Right atrium auricular region (tissue), 2 donors: ENCODE results near the gene TIGIT. TPM values are rescaled to one million over a fixed set of nuclear protein-coding genes. Genes with fewer than 3 reads are reported as not detected.

Experiments used
- DNase-seq: peaks from one replicate; pipeline ENCODE4 v3.0.0-alpha.2; 2019; ENCODE audit warnings: low spot score
- H3K27ac ChIP-seq, 2 donors: fragments of 200-600 bp; sonication (generic); 1 replicate in 1 of 2; 2 replicates in 1 of 2; pipeline ENCODE4 v1.5.1; 2016 to 2019
- H3K27me3 ChIP-seq, 2 donors: fragments of 200-600 bp; sonication (generic); one replicate each; pipeline versions ENCODE4 v1.5.1 to v1.6.0; 2017 to 2019
- H3K36me3 ChIP-seq: fragments of 200-600 bp; sonication (generic); one replicate; pipeline ENCODE4 v1.5.1; 2016
- H3K4me1 ChIP-seq, 2 donors: fragments of 200-600 bp; sonication (generic); one replicate each; pipeline versions ENCODE4 v1.5.1 to v1.6.0; 2017 to 2019
- H3K4me3 ChIP-seq, 2 donors: fragments of 200-600 bp; sonication (generic); 1 replicate in 1 of 2; 2 replicates in 1 of 2; pipeline ENCODE4 v1.5.1; 2017 to 2019; ENCODE audit warnings: mild to moderate bottlenecking in 1 of 2, moderate library complexity in 1 of 2
- H3K9me3 ChIP-seq, 2 donors: fragments of 200-600 bp; sonication (generic); one replicate each; pipeline ENCODE4 v1.5.1; 2019
- CTCF ChIP-seq, 2 donors: fragments of 200-600 bp; sonication (generic); IDR thresholded peaks; one replicate each; pipeline ENCODE4 v1.5.1; 2019; ENCODE audit warnings: antibody characterized with exemption in 2 of 2
- total RNA-seq, 2 donors: library from RNA; depleted of rRNA; stranded (reverse); fragments of >200 nt; gene quantifications; one replicate each; pipeline ENCODE4 v1.1.0, GENCODE V29; 2016

The TIGIT gene
- total RNA-seq, 2 donors from 2014 or later: 0.67 TPM; not detected in 1

- no peaks in the 10 kb centered on the region for H3K4me1 ChIP-seq
- no peak for DNase-seq
- peaks cover 8% of the 10 kb centered on the region for H3K36me3 ChIP-seq
- no peak for TF ChIP-seq CTCF (IDR thresholded peaks at IDR 0.05)
- no peak overlapping the region for H3K4me3 ChIP-seq
- H3K9me3 ChIP-seq: no peaks in the 10 kb centered on the region
- no peak overlapping the region for H3K27ac ChIP-seq
- no peaks in the 10 kb centered on the region for H3K27me3 ChIP-seq
Observed at GRCh38 chr3:114328345-114328744, 34.5 kb downstream of the TIGIT start.

- Histone ChIP-seq H3K4me3 (no peak overlapping the region), H3K27ac (no peak overlapping the region), H3K36me3 (peaks cover 8% of the 10 kb centered on the region), H3K4me1 (no peaks in the 10 kb centered on the region), H3K9me3 (no peaks in the 10 kb centered on the region), H3K27me3 (no peaks in the 10 kb centered on the region)
- DNase-seq: no peak
- no peak for TF ChIP-seq CTCF (IDR thresholded peaks at IDR 0.05)
Observed at GRCh38 chr3:114329823-114330222, 36.0 kb downstream of the TIGIT start.

- no peaks in the 10 kb centered on the region for H3K9me3 ChIP-seq
- no peak overlapping the region for H3K27ac ChIP-seq
- no peak for TF ChIP-seq CTCF (IDR thresholded peaks at IDR 0.05)
- DNase-seq: no peak
- H3K4me1 ChIP-seq: no peaks in the 10 kb centered on the region
- H3K27me3 ChIP-seq: no peaks in the 10 kb centered on the region
- peaks cover 8% of the 10 kb centered on the region for H3K36me3 ChIP-seq
- H3K4me3 ChIP-seq: no peak overlapping the region
Observed at GRCh38 chr3:114331007-114331406, 37.2 kb downstream of the TIGIT start.

- H3K4me1 ChIP-seq: no peaks in the 10 kb centered on the region
- no peak for DNase-seq
- TF ChIP-seq CTCF (IDR thresholded peaks at IDR 0.05): no peak
- no peak overlapping the region for H3K27ac ChIP-seq
- no peaks in the 10 kb centered on the region for H3K27me3 ChIP-seq
- H3K36me3 ChIP-seq: peaks cover 8% of the 10 kb centered on the region
- H3K9me3 ChIP-seq: no peaks in the 10 kb centered on the region
- no peak overlapping the region for H3K4me3 ChIP-seq
Observed at GRCh38 chr3:114331710-114332109, 37.9 kb downstream of the TIGIT start.

- H3K27ac ChIP-seq: no peak overlapping the region
- DNase-seq: no peak
- no peaks in the 10 kb centered on the region for H3K27me3 ChIP-seq
- H3K9me3 ChIP-seq: no peaks in the 10 kb centered on the region
- no peak overlapping the region for H3K4me3 ChIP-seq
- H3K36me3 ChIP-seq: peaks cover 8% of the 10 kb centered on the region
- H3K4me1 ChIP-seq: no peaks in the 10 kb centered on the region
- no peak for TF ChIP-seq CTCF (IDR thresholded peaks at IDR 0.05)
Observed at GRCh38 chr3:114332342-114333179, 38.7 kb downstream of the TIGIT start.
